HepG2 (cell line): ENCODE data around the gene TACC2. TPM values are rescaled to one million over a fixed set of nuclear protein-coding genes. Genes with fewer than 3 reads are reported as not detected.

ENCODE experiments used
- AKNA ChIP-seq: sonication (generic); formaldehyde crosslinking; IDR thresholded peaks from 2 replicates; pipeline ENCODE4 v1.4.0; 2020; ENCODE audit warnings: missing genetic modification reagents, borderline replicate concordance
- CBFB ChIP-seq: sonication (generic); formaldehyde crosslinking; IDR thresholded peaks from 2 replicates; pipeline ENCODE4 v1.4.0; 2020; ENCODE audit warnings: missing genetic modification reagents
- CEBPG ChIP-seq: IDR thresholded peaks from 2 replicates; pipeline ENCODE4 v1.6.1; 2016
- ETV6 ChIP-seq: sonication (generic); formaldehyde crosslinking; conservative IDR thresholded peaks from 2 replicates; pipeline ENCODE4 v1.4.0; 2020; ENCODE audit warnings: missing genetic modification reagents
- FOXP1 ChIP-seq, 2 experiments: fragments of 450-650 bp in 1 of 2; IDR thresholded peaks; 2 replicates each; pipeline ENCODE4 v1.6.1; 2017 to 2018; ENCODE audit warnings: antibody characterized with exemption in 1 of 2
- HOXA7 ChIP-seq: sonication (generic); formaldehyde crosslinking; IDR thresholded peaks from 2 replicates; pipeline ENCODE4 v1.8.1; 2022; ENCODE audit warnings: mild to moderate bottlenecking, missing genetic modification reagents, moderate library complexity
- HOXA9 ChIP-seq: sonication (generic); formaldehyde crosslinking; IDR thresholded peaks from 2 replicates; pipeline ENCODE4 v1.8.1; 2022; ENCODE audit warnings: missing genetic modification reagents, mild to moderate bottlenecking, moderate library complexity, borderline replicate concordance
- KDM3A ChIP-seq: IDR thresholded peaks from 2 replicates; pipeline ENCODE4 v1.6.1; 2018; ENCODE audit warnings: low read depth, missing compliant biosample characterization
- MAFG ChIP-seq: sonication (generic); formaldehyde crosslinking; IDR thresholded peaks from 2 replicates; pipeline ENCODE4 v1.5.1; 2020; ENCODE audit warnings: mild to moderate bottlenecking, missing genetic modification reagents
- PAWR ChIP-seq: sonication (generic); formaldehyde crosslinking; IDR thresholded peaks from 2 replicates; pipeline ENCODE4 v1.4.0; 2020; ENCODE audit warnings: missing genetic modification reagents, mild to moderate bottlenecking, borderline replicate concordance
- PHF20 ChIP-seq: sonication (generic); formaldehyde crosslinking; IDR thresholded peaks from 2 replicates; pipeline ENCODE4 v1.5.0; 2020; ENCODE audit warnings: mild to moderate bottlenecking, missing genetic modification reagents
- PRDM4 ChIP-seq: sonication (generic); formaldehyde crosslinking; IDR thresholded peaks from 2 replicates; pipeline ENCODE4 v1.9.0; 2021; ENCODE audit warnings: missing genetic modification reagents, borderline replicate concordance
- TARDBP ChIP-seq: sonication (generic); formaldehyde crosslinking; IDR thresholded peaks from 2 replicates; pipeline ENCODE4 v1.8.0; 2022; ENCODE audit warnings: mild to moderate bottlenecking, missing genetic modification reagents
- ZFP82 ChIP-seq: sonication (generic); formaldehyde crosslinking; IDR thresholded peaks from 2 replicates; pipeline ENCODE4 v1.5.1; 2020; ENCODE audit warnings: mild to moderate bottlenecking, missing genetic modification reagents, borderline replicate concordance
- ZFY ChIP-seq: sonication (generic); formaldehyde crosslinking; IDR thresholded peaks from 2 replicates; pipeline ENCODE4 v1.4.0; 2020; ENCODE audit warnings: missing genetic modification reagents
- ZMAT5 ChIP-seq: sonication (generic); formaldehyde crosslinking; IDR thresholded peaks from 2 replicates; pipeline ENCODE4 v1.5.0; 2020; ENCODE audit warnings: mild to moderate bottlenecking, low read depth, missing genetic modification reagents, borderline replicate concordance
- ZNF256 ChIP-seq: sonication (generic); formaldehyde crosslinking; conservative IDR thresholded peaks from 2 replicates; pipeline ENCODE4 v1.4.0; 2020; ENCODE audit warnings: missing genetic modification reagents
- ZNF275 ChIP-seq: sonication (generic); formaldehyde crosslinking; IDR thresholded peaks from 2 replicates; pipeline ENCODE4 v1.8.0; 2022; ENCODE audit warnings: missing genetic modification reagents, mild to moderate bottlenecking, inconsistent platforms, borderline replicate concordance
- ZNF773 ChIP-seq: sonication (generic); formaldehyde crosslinking; IDR thresholded peaks from 2 replicates; pipeline ENCODE4 v1.4.0; 2020; ENCODE audit warnings: missing genetic modification reagents, borderline replicate concordance
- ZNF891 ChIP-seq: sonication (generic); formaldehyde crosslinking; IDR thresholded peaks from 2 replicates; pipeline ENCODE4 v1.5.0; 2020; ENCODE audit warnings: mild to moderate bottlenecking, missing genetic modification reagents
- polyA plus RNA-seq, 8 experiments: library from polyadenylated mRNA; depleted of rRNA in 3 of 8; stranded (reverse) in 7 of 8; unstranded in 1 of 8; fragments of >200 nt; fragmentation: Illumina TruSeq in 4 of 8; extraction: Trizol in 4 of 8; gene quantifications; 2 replicates each; pipeline versions ENCODE4 v1.2.1 to v1.2.3, GENCODE V29; 2011 to 2016; ENCODE audit warnings: low read depth in 4 of 8, missing spikeins in 1 of 8, mixed read lengths in 1 of 8; ENCODE audit not compliant: insufficient read depth in 1 of 8
- total RNA-seq, 5 experiments: library from RNA; depleted of rRNA; stranded (reverse); fragments of >200 nt; fragmentation: Illumina TruSeq; extraction: Trizol; gene quantifications; 2 replicates each; pipeline ENCODE4 v1.2.3, GENCODE V29; 2016; ENCODE audit warnings: low read depth in 1 of 5

Gene TACC2
- total and polyA plus RNA-seq, 2 of the 13 experiments (the other 11 are each of a cell fraction or from before 2014, with no cell fraction given), result 11.8 to 16.0 TPM

- peak; percentile 62; the same call in 1 of the 2 replicates for TF ChIP-seq ZFP82 (CRISPR knock-in tag)
- 0 out of 2 replicates have a peak, but pooled peaks have one; percentile 28 for TF ChIP-seq ZNF275
- no peak for TF ChIP-seq ZMAT5 (CRISPR knock-in tag)
- TF ChIP-seq ETV6, result peak; percentile 48; the same call in 1 of the 2 replicates
- TF ChIP-seq PAWR (CRISPR knock-in tag), result no peak
- TF ChIP-seq PRDM4, result no peak
- no peak for TF ChIP-seq HOXA7
- TF ChIP-seq KDM3A (CRISPR knock-in tag), result 0 out of 2 replicates have a peak, but pooled peaks have one; percentile 21
- TF ChIP-seq ZNF773 (CRISPR knock-in tag), result peak; percentile 75; the same call in 1 of the 2 replicates
- TF ChIP-seq TARDBP (CRISPR knock-in tag), result peak; percentile 79
- no peak for TF ChIP-seq MAFG (CRISPR knock-in tag)
- TF ChIP-seq FOXP1 (IDR thresholded peaks at IDR 0.05), result no peak
- TF ChIP-seq FOXP1 (CRISPR knock-in tag; IDR thresholded peaks at IDR 0.05), result no peak
- peak; percentile 73 for TF ChIP-seq PHF20
- TF ChIP-seq ZNF256 (CRISPR knock-in tag), result no peak
- TF ChIP-seq CBFB (CRISPR knock-in tag), result peak; percentile 40; the same call in 1 of the 2 replicates
- no peak for TF ChIP-seq AKNA (CRISPR knock-in tag)
- no peak for TF ChIP-seq CEBPG (CRISPR knock-in tag)
- TF ChIP-seq ZNF891, result peak; percentile 50
- peak; percentile 95 for TF ChIP-seq ZFY (CRISPR knock-in tag)
- TF ChIP-seq HOXA9 (CRISPR knock-in tag), result no peak; the same call in 1 of the 2 replicates
Measured at GRCh38 chr10:121974535-121975294, 14.2 kb upstream of the TACC2 start, which contains the start of gene NSMCE4A (continued).
